SK-N-SH treated with all-trans-retinoic acid at 6 μM for 48 hours (cell line): ENCODE measurements around the gene UEVLD.
"Not testable (repeated sequence)": the region's sequence is repeated elsewhere in the genome, so short reads cannot be mapped to it uniquely, and the experiment has no call there.

Source experiments
- ATAC-seq: fragments of 200-7000 bp; cut with Tn5 transposase; 3 replicates; pipeline ENCODE4 v1.9.1; 2020; ENCODE audit warnings: mild to moderate bottlenecking, moderate library complexity
- ARNTL ChIP-seq: fragments of 450-650 bp; formaldehyde crosslinking; IDR thresholded peaks from 2 replicates; pipeline ENCODE4 v1.5.0; 2020; ENCODE audit warnings: low read depth, mild to moderate bottlenecking, moderate library complexity, borderline replicate concordance
- BACH2 ChIP-seq: fragments of 250-450 bp; sonication (Bioruptor Pico); IDR thresholded peaks from 2 replicates; pipeline ENCODE4 v1.9.0; 2021; ENCODE audit warnings: mild to moderate bottlenecking, borderline replicate concordance
- CREB5 ChIP-seq: fragments of 250-450 bp; sonication (Bioruptor Pico); IDR thresholded peaks from 2 replicates; pipeline ENCODE4 v1.5.1; 2020; ENCODE audit warnings: low read depth, mild to moderate bottlenecking, moderate library complexity
- CSDC2 ChIP-seq: fragments of 250-450 bp; sonication (Bioruptor Pico); IDR thresholded peaks from 2 replicates; pipeline ENCODE4 v1.5.0; 2020; ENCODE audit warnings: mild to moderate bottlenecking, moderate library complexity
- ESRRG ChIP-seq: fragments of 250-450 bp; sonication (Bioruptor Pico); IDR thresholded peaks from 2 replicates; pipeline ENCODE4 v1.6.1; 2021; ENCODE audit warnings: mild to moderate bottlenecking
- GLIS3 ChIP-seq: fragments of 250-450 bp; sonication (Bioruptor Pico); IDR thresholded peaks from 2 replicates; pipeline ENCODE4 v1.5.0; 2020; ENCODE audit warnings: mild to moderate bottlenecking, moderate library complexity
- ISL1 ChIP-seq: fragments of 250-450 bp; sonication (Bioruptor Pico); IDR thresholded peaks from 2 replicates; pipeline ENCODE4 v2.1.2; 2022; ENCODE audit warnings: mild to moderate bottlenecking, moderate library complexity
- OSR1 ChIP-seq: fragments of 250-450 bp; sonication (Bioruptor Pico); IDR thresholded peaks from 2 replicates; pipeline ENCODE4 v1.8.0; 2022; ENCODE audit warnings: moderate library complexity, mild to moderate bottlenecking, inconsistent platforms
- PPARA ChIP-seq: fragments of 250-450 bp; sonication (Bioruptor Pico); IDR thresholded peaks from 2 replicates; pipeline ENCODE4 v1.5.0; 2020; ENCODE audit warnings: mild to moderate bottlenecking, borderline replicate concordance
- RARB ChIP-seq: fragments of 250-450 bp; sonication (Bioruptor Pico); IDR thresholded peaks from 2 replicates; pipeline ENCODE4 v1.8.0; 2021; ENCODE audit warnings: mild to moderate bottlenecking, moderate library complexity
- SNAI2 ChIP-seq: fragments of 250-450 bp; sonication (Bioruptor Pico); IDR thresholded peaks from 2 replicates; pipeline ENCODE4 v1.5.0; 2020; ENCODE audit warnings: mild to moderate bottlenecking, moderate library complexity
- TCF4 ChIP-seq: fragments of 250-450 bp; sonication (Bioruptor Pico); IDR thresholded peaks from 2 replicates; pipeline ENCODE4 v1.8.0; 2021; ENCODE audit warnings: mild to moderate bottlenecking, moderate library complexity, borderline replicate concordance
- TOX ChIP-seq: fragments of 250-450 bp; sonication (Bioruptor Pico); IDR thresholded peaks from 2 replicates; pipeline ENCODE4 v1.8.0; 2021; ENCODE audit warnings: mild to moderate bottlenecking, moderate library complexity, borderline replicate concordance
- TSHZ2 ChIP-seq: fragments of 250-450 bp; sonication (Bioruptor Pico); IDR thresholded peaks from 2 replicates; pipeline ENCODE4 v1.5.0; 2020; ENCODE audit warnings: mild to moderate bottlenecking, moderate library complexity
- ZC3H10 ChIP-seq: fragments of 250-450 bp; sonication (Bioruptor Pico); IDR thresholded peaks from 2 replicates; pipeline ENCODE4 v1.5.1; 2021; ENCODE audit warnings: mild to moderate bottlenecking, moderate library complexity
- ZFP30 ChIP-seq: fragments of 450-650 bp; formaldehyde crosslinking; IDR thresholded peaks from 2 replicates; pipeline ENCODE4 v1.5.0; 2022; ENCODE audit warnings: mild to moderate bottlenecking, moderate library complexity
- ZNF70 ChIP-seq: fragments of 450-650 bp; formaldehyde crosslinking; IDR thresholded peaks from 2 replicates; pipeline ENCODE4 v1.5.0; 2020; ENCODE audit warnings: mild to moderate bottlenecking, moderate library complexity
- ZNF8 ChIP-seq: fragments of 450-650 bp; formaldehyde crosslinking; IDR thresholded peaks from 2 replicates; pipeline ENCODE4 v1.5.0; 2020; ENCODE audit warnings: mild to moderate bottlenecking, moderate library complexity
- TF ChIP-seq, protein P1 (sequence below): fragments of 250-450 bp; sonication (Bioruptor Pico); IDR thresholded peaks from 2 replicates; pipeline ENCODE4 v1.8.0; 2020; ENCODE audit warnings: mild to moderate bottlenecking, moderate library complexity, borderline replicate concordance
- TF ChIP-seq, protein P2 (sequence below): fragments of 250-450 bp; sonication (Bioruptor Pico); IDR thresholded peaks from 2 replicates; pipeline ENCODE4 v1.5.1; 2021; ENCODE audit warnings: mild to moderate bottlenecking, moderate library complexity
- TF ChIP-seq, protein P3 (sequence below): fragments of 250-450 bp; sonication (Bioruptor Pico); IDR thresholded peaks from 2 replicates; pipeline ENCODE4 v1.8.0; 2021; ENCODE audit warnings: low read depth, mild to moderate bottlenecking, moderate library complexity, borderline replicate concordance

Gene UEVLD

DNA sequence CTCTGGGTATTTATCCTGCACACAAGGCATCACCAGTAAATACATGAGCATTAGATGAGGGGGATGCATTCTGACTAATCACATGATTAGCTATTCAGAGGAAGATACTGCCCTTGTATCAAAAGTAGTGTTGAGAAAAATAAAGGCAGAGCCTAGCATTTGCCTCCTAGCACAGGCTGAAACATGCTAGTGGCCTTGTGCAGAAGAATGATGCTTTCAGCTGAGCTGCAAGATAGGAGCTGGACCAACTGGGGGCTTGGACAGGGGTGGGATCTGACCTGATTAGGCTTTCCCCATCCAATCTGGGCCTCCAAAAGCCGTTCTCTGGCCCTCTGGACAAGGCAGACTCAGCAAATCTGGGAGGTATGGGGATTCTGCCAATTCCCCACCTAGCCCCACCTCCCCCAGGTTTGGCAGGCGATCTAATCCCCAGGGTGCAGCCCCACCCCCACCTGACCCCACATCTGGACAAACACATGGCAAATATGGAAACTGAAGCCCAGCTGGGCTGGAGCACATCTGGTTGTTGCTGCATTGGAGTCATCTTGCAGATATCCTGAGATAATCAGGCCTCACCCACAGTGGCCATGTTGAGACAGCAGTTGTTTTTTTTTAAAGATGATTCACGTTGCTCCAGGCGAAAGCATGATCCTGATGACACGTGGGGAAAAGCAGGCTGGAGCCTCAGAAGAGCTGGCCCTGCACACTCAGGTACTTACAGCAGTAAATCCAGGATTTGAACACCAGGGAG is 6.6 kb upstream of the UEVLD start (continued):
- TF ChIP-seq TSHZ2 (no peak), SNAI2 (CRISPR knock-in tag) (no peak), ZNF70 (CRISPR knock-in tag) (no peak), ISL1 (CRISPR knock-in tag) (no peak), ESRRG (CRISPR knock-in tag) (no peak), ARNTL (CRISPR knock-in tag) (no peak)

DNA sequence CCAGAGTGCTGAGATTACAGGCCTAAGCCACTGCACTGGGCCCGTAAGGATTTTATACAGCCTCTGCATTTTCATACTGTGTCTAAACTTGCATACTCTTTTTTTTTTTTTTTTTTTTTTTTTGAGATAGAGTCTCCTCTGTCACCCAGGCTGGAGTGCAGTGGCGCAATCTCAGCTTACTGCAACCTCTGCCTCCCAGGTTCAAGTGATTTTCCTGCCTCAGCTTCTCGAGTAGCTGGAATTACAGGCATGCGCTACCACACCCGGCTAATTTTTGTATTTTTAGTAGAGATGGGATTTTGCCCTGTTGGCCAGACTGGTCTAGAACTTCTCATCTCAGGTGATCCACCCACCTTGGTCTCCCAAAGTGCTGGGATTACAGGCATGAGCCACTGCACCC is 5.6 kb upstream of the UEVLD start:
- not testable (repeated sequence) for ATAC-seq

DNA sequence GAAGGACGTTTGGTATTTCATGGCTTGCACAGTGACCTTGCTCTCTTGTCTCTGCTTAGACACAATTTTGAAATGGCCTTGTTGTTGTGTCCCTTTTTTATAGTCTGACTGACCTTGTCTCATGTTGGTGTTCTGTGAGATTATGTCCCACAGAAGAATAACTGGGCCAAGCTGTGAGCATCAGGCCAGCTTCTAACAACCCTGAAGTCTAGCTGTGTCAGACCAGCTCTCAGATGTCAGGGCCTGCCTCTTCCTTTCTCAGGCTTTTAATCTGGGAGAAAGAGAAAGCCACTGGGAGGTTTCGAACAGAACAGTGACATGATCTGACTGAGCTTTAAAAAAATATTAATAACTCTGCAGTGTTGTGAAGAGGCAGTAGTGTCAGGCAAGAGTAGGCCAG is 2.0 kb upstream of the UEVLD start:
- no peak for ATAC-seq
- TF ChIP-seq, protein P1, sequence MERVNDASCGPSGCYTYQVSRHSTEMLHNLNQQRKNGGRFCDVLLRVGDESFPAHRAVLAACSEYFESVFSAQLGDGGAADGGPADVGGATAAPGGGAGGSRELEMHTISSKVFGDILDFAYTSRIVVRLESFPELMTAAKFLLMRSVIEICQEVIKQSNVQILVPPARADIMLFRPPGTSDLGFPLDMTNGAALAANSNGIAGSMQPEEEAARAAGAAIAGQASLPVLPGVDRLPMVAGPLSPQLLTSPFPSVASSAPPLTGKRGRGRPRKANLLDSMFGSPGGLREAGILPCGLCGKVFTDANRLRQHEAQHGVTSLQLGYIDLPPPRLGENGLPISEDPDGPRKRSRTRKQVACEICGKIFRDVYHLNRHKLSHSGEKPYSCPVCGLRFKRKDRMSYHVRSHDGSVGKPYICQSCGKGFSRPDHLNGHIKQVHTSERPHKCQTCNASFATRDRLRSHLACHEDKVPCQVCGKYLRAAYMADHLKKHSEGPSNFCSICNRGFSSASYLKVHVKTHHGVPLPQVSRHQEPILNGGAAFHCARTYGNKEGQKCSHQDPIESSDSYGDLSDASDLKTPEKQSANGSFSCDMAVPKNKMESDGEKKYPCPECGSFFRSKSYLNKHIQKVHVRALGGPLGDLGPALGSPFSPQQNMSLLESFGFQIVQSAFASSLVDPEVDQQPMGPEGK (CRISPR knock-in tag): no peak
- TF ChIP-seq SNAI2 (CRISPR knock-in tag) (no peak), ZC3H10 (CRISPR knock-in tag) (no peak), ESRRG (CRISPR knock-in tag) (no peak), BACH2 (CRISPR knock-in tag) (no peak), TOX (CRISPR knock-in tag) (no peak), CSDC2 (CRISPR knock-in tag) (no peak), TCF4 (CRISPR knock-in tag) (no peak), ZNF8 (CRISPR knock-in tag) (no peak), ISL1 (CRISPR knock-in tag) (no peak), PPARA (CRISPR knock-in tag) (no peak), RARB (CRISPR knock-in tag) (no peak), ZNF70 (CRISPR knock-in tag) (no peak), GLIS3 (no peak), OSR1 (CRISPR knock-in tag) (no peak), ARNTL (CRISPR knock-in tag) (no peak), ZFP30 (no peak)
- TF ChIP-seq, protein P2, sequence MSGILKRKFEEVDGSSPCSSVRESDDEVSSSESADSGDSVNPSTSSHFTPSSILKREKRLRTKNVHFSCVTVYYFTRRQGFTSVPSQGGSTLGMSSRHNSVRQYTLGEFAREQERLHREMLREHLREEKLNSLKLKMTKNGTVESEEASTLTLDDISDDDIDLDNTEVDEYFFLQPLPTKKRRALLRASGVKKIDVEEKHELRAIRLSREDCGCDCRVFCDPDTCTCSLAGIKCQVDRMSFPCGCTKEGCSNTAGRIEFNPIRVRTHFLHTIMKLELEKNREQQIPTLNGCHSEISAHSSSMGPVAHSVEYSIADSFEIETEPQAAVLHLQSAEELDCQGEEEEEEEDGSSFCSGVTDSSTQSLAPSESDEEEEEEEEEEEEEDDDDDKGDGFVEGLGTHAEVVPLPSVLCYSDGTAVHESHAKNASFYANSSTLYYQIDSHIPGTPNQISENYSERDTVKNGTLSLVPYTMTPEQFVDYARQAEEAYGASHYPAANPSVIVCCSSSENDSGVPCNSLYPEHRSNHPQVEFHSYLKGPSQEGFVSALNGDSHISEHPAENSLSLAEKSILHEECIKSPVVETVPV: no peak

- ATAC-seq: no peak
- TF ChIP-seq GLIS3 (no peak), ZFP30 (no peak), ISL1 (CRISPR knock-in tag) (no peak), CREB5 (CRISPR knock-in tag) (no peak), OSR1 (CRISPR knock-in tag) (no peak), TOX (CRISPR knock-in tag) (no peak), ESRRG (CRISPR knock-in tag) (no peak), PPARA (CRISPR knock-in tag) (no peak), BACH2 (CRISPR knock-in tag) (no peak), CSDC2 (CRISPR knock-in tag) (no peak), ZC3H10 (CRISPR knock-in tag) (no peak)
- TF ChIP-seq, protein P2: no peak
- TF ChIP-seq, protein P1 (CRISPR knock-in tag): no peak
- TF ChIP-seq, protein P3, sequence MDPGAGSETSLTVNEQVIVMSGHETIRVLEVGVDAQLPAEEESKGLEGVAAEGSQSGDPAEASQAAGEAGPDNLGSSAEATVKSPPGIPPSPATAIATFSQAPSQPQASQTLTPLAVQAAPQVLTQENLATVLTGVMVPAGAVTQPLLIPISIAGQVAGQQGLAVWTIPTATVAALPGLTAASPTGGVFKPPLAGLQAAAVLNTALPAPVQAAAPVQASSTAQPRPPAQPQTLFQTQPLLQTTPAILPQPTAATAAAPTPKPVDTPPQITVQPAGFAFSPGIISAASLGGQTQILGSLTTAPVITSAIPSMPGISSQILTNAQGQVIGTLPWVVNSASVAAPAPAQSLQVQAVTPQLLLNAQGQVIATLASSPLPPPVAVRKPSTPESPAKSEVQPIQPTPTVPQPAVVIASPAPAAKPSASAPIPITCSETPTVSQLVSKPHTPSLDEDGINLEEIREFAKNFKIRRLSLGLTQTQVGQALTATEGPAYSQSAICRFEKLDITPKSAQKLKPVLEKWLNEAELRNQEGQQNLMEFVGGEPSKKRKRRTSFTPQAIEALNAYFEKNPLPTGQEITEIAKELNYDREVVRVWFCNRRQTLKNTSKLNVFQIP (CRISPR knock-in tag): no peak
These were observed 6.7 kb downstream of the UEVLD start for GRCh38 chr11:18581825-18582224.
